GM18867 (cell line): ENCODE measurements around the gene CLEC20A.

ENCODE experiments used
- ATAC-seq: cut with Tn5 transposase; IDR thresholded peaks from one replicate; pipeline ENCODE4 v1.9.1; 2021; ENCODE audit warnings: mild to moderate bottlenecking, moderate library complexity; ENCODE audit not compliant: unreplicated experiment

CLEC20A gene

GRCh38 chr1:178477841-178478240 lies 18.9 kb downstream of the CLEC20A start:
- ATAC-seq: no peak

GRCh38 chr1:178477373-178477772 lies 19.4 kb downstream of the CLEC20A start:
- ATAC-seq: no peak

- ATAC-seq: peak; percentile 53
Measured at GRCh38 chr1:178472531-178472930, 24.2 kb downstream of the CLEC20A start.

GRCh38 chr1:178470411-178470960 lies 26.3 kb downstream of the CLEC20A start:
- no peak for ATAC-seq

- ATAC-seq: no peak
Measured at GRCh38 chr1:178467837-178468236, 28.9 kb downstream of the CLEC20A start.

- no peak for ATAC-seq
Measured at GRCh38 chr1:178465011-178465410, 31.8 kb downstream of the CLEC20A start.

- ATAC-seq: no peak
Measured at GRCh38 chr1:178464566-178464965, 32.2 kb downstream of the CLEC20A start.

- no peak for ATAC-seq
Measured at GRCh38 chr1:178464141-178464540, 32.6 kb downstream of the CLEC20A start.

GRCh38 chr1:178461701-178462100 lies 35.1 kb downstream of the CLEC20A start:
- ATAC-seq: no peak

GRCh38 chr1:178461104-178461503 lies 35.7 kb downstream of the CLEC20A start:
- no peak for ATAC-seq

GRCh38 chr1:178458203-178458602 lies 38.6 kb downstream of the CLEC20A start:
- no peak for ATAC-seq

- ATAC-seq: no peak
Measured at GRCh38 chr1:178457651-178458050, 39.1 kb downstream of the CLEC20A start.

- ATAC-seq: no peak
Measured at GRCh38 chr1:178456472-178456871, 40.3 kb downstream of the CLEC20A start.

- no peak for ATAC-seq
Measured at GRCh38 chr1:178452013-178452412, 44.8 kb downstream of the CLEC20A start.

GRCh38 chr1:178451529-178451928 lies 45.2 kb downstream of the CLEC20A start:
- ATAC-seq: no peak

- no peak for ATAC-seq
Measured at GRCh38 chr1:178450871-178451270, 45.9 kb downstream of the CLEC20A start.

- ATAC-seq: no peak
Measured at GRCh38 chr1:178442925-178443324, 53.8 kb downstream of the CLEC20A start.

GRCh38 chr1:178438432-178438831 lies 58.3 kb downstream of the CLEC20A start:
- no peak for ATAC-seq

GRCh38 chr1:178436899-178437298 lies 59.9 kb downstream of the CLEC20A start:
- ATAC-seq: no peak

- ATAC-seq: no peak
Measured at GRCh38 chr1:178434899-178435435, 61.8 kb downstream of the CLEC20A start.

- no peak for ATAC-seq
Measured at GRCh38 chr1:178434360-178434759, 62.4 kb downstream of the CLEC20A start.
